Suppressor macrophage (primary cell): ENCODE measurements around the gene CATSPER4.

Source experiments
- DNase-seq, 4 experiments: peaks; one replicate each; pipeline ENCODE4 v3.0.0-alpha.2; 2020 to 2022
- total RNA-seq, 17 experiments: gene quantifications; one replicate each; lab custom pipeline; 2026; ENCODE audit warnings: mixed read lengths in 6 of 17, inconsistent platforms in 3 of 17; lab: John Stamatoyannopoulos, UW

CATSPER4 gene
- total RNA-seq: 0 to 1.2 (median 0) reads per million in 17 experiments

DNA sequence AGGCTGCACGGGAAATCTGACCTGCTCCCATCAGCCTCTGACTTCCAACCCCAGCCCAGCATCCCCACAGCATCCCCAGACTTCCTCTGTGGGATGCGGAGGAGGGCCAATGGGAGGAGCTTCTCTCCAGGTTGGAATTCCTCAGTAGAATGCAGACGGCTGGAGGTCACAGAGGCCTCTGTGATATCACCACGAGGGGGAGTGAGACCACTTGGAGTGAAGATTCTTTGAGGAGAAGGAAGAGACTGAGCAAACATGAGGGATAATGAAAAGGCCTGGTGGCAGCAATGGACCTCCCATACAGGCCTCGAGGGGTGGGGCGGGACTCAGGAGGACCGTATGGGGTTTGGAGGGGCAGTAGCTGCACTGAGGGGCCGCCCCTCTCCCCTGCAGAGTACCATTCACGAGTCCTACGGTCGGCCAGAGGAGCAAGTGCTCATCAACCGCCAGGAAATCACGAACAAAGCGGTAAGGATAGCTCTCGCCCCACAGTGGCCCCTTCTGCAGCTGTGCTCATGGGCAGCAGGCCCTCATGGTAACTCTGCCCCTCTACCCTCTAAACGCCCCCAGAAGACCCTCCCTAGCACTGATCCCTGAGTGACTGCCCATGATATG, at the start of gene CATSPER4:
CATSPER4 (plus strand) TSS at position 230 of the 615 bp plus-strand sequence; CDS start at position 256, 26 bp downstream.
- DNase-seq: peak in 3 of 4 experiments; percentile 10 to 29 (median 20)

DNA sequence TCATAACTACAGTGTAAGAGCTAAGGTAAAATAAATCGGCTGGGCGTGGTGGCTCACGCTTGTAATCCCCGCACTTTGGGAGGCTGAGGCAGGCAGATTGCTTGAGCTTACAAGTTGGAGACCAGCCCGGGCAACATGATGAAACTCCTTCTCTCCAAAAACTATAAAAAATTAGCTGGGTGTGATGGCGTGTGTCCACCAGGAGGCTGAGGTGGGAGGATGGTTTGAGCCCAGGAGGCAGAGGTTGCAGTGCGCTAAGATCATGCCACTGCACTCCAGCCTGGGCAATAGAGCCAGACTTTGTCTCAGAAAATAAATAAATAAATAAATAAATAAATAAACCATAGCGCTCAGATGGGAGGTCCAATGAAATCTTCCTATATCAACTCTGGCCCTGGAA, 48.2 kb upstream of the CATSPER4 start:
- DNase-seq: no peak

DNA sequence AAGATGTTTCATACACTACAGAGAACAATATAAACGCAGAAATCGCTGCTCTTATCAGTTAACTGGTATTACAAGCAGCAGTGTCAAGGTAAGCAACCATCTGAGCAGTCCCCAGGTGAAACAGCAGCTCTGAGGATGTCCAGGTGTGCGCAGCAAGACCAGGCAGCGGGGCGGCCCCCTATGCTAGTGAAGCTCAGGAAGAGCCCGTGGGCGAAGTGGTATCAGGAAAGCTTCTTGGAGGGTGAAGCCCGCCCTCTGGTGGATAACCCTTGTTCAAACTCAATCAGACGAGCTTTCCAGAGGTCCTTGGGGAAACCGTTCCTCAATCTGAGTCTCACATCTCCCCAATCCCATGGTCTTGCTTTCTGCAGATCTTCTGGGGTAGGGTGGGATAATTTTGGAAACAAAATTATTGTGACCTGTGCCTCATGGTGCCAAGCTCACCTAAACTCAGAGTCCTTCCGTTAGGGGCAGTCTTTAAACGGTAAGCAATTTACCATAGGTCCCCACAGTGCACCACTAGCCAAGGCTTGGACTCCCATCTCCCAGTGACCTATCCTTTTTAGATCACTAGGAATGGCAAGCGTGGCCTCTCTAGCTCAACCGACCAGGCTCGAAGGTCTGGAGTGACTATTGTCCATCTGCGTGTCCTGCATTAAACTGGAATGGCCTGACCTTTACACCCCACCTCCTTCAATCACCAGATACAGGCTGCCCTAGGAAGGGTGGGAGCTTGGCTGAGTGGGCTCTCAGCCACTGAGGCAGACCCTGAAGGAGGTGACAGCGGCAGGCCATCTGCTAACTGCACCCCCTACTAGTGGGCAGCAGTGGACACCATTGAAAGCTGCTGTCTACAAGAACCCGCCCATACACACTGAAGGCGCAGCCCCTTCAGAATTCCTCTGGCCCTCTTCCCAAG, 45.1 kb upstream of the CATSPER4 start:
- DNase-seq: peak; percentile 89 to 93 (median 90)

DNA sequence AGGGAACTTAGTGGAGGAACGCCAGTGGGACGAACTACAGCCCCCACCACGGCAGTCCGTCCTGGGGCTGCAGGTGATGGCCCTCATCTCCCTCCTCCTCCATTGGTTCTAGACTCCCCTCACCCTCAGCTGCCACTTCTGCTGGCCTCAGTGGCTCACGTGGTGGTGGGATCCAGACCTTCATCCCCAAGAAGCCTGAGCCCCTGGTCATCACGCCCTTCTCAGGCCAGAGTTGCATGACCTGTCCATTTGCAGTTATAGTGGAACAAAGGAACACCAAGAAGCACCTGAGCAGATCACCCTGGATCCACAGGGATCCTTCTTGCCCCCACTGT, 44.5 kb upstream of the CATSPER4 start:
- DNase-seq: no peak

DNA sequence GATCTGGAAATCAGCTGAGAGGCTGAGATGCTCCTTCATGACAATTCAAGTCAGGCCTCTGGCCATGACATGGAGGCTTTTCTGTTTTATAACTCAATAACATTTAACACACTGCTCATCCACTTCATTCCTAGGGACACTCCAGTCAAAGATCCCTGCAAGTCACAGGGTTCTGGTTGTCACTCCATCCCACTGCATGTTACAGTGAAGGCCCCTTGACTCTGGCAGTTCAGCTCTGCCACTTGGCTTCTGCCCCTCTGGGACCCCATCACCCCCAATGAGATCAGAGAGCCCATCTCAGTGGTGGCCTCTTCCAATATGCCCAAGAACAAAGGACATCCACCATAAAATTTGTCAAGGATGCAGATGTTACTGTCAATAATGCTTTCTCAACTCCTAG, 41.5 kb upstream of the CATSPER4 start:
- DNase-seq: no peak

DNA sequence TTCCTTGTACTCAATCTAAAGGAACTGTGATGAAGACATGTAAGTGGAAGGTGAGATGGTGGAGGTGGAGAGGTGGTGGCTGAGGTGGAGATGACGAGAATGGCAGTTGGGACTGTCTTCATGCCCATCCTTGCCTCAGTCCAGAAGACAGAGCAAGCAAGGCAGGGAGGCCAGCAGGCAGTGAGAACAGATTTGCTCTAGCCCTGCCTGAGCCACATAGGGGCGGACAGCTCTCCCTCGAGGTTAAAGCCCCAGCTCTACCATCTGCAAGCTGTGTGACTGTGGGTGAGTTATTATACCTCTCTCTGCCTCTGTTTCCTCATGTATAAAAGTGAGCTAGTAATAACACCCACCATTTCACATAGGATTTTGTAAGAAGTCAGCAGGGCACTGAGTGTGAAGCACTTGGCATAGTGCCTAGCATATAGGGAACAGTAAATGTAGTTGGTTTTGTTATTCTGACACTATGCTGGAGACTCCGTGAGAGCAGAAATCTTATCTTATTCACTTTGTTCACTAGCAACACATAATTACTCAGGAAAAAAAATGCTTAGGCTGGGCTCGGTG, 36.4 kb upstream of the CATSPER4 start:
- peak; percentile 38 to 74 (median 64) for DNase-seq

DNA sequence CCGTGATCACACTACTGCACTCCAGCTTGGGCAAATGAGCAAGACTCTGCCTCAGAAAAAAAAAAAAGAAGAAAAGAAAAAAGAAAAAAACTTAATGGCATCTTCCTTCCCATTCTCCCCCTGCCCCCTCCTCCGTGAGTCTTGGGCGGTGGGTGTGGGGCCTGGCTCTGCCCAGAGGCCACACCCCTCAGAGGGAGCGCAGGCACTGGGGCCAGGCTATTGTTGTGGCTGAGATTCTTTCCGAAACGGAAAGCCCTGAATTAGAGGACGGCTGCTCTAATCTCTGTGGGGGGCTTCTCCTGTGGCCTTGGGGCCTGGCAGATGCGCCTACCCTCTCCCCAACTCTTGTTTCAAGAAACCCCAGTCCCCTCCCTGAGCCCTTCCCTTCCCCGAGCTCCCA, 35.7 kb upstream of the CATSPER4 start:
- no peak for DNase-seq

DNA sequence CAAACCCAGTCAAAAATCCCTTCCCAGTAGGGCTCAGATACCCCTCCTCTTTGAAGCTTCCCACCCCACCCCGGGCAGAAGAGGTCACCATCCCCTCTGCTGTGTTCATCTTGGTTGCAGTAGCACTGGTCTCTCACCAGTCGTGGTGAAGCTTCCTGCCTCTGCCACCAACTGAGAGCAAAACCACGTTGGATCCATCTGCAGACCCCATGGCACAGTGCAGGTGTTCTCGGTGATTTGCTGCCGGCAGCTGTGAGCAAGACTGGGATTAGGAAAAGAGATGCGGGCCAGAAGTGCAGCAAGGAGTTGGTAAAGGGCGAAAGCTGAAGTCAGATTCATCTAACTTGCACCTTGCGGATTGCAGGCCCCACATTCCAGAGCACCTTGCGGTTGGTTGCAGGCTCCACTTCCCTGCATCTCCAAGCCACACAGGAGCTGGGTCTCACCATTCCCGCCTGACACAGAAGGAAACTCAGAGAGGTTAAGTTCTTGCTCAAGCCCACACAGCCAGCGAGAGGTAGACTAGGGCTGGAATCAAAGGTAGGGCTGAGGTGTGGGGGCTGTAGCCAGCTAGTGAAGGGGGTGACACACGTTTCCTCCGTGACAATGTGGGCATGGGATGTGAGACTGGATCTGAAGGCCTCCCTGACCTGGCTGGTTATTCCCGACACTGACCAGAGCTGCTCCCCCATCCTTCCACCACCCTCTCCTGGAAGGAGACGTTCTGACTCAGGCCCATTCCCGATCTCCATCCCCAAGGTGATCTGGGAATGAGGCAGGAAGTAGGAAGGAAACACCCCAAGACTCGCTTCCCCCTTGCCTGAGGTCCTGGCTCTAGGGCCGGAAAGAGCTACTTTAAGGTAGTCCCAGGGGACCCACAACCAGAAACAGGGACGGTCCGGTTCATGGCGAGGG, 34.8 kb upstream of the CATSPER4 start:
- DNase-seq: no peak

DNA sequence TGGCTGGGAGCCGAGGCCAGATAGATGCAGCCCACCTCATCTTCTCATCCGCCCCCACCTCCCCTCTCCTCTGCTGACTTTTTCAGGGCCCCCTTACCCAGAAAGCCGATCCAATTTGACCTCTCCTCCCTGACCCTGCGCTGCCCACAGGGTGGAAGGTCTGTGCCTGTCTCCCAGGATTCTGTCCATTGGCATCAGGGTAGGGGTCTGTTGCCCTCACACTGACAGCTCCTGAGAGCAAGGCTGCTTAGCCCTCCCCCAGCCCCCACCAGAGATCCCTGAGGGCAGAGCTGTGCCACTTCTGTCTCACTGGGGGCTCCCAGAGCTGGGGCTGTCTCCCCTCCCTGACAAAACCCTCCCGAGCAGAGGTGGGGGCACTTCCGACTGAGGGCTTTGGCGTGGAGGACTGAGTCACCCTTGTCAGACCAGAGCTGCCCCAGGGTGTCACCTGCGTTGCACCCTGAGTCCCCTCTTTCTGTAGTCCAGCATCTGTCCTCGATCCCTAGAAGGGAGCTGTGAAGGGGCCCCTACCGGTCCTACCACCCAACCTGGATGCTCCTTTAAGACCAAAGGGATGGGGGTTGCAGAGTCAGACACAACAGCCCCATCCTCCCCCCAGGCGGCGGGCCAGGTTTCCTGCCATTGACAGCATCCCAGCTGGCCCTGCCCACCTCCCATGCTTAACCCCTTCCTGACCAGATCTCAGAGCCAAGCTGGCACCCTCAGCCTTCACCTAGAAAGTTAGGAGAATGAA, 33.9 kb upstream of the CATSPER4 start:
- DNase-seq: no peak

DNA sequence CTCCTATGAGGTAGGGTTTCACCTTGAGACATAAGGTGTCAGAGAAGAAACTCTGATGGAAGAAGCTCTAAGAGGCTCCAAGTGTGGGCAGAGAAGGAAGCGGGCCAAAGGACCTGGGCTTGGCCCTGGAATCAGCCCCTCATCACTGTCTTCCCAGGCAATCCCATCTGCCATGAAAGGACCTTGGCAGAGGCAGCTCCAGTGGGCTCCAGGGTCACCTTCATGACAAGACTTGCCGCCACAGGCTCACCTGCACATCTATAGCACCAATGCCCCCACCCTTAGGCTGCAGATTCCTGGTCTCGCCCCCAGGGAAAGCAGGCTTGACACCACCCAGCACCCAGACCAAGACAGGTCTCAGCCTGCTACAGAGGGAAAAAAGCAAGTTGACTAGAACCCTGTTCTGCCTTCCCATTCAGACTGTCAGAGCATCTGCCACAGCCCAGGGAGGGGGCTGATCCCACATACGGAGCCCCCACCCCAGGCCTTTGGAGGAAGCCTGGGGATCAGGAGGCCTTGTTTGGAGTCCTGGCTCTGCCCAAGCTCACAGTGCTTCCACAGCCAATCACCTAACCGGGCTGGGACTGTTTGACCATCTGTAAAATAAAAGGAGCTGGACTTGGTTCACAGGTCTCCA, 32.0 kb upstream of the CATSPER4 start:
- DNase-seq: no peak

DNA sequence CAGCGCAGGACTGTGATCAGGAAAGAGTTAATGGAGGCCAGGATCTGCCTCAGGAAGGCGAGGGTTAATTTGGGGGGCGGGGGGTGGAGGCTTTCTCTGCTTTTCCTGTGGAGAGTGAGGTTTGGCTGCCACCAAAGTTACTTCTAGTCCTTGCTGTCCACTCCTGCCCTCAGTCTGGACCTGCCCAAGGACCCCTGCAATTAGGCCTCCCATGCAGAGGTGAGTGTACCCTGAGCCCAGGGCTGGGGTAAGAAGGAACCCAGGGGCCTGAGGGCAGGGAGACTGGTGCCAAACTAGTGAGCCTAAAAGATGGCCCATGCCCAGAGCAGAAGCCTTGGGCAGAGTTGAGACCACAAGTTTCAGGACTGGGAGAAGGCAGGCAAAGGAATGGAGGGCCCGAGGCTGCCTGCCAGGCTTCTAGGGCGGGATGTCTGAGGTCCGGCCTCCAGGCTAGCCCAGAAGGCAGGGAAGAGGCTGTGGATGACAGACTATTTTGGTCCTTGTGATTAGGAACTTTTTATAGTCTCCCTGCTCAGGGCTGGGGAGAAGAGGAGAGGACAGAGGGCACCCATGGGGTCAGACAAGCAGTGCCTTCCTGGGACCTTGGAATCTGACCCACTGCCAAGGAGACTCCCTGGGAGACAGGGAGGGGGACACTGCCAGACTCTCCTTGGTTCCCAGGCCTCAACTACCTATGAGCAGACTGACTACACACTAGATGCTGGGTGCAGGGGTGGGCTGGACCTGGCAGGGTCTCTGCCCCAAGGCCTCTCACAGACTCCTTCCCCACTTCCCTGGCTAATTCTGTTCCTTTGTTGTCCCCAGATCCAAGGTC, 31.3 kb upstream of the CATSPER4 start, which contains the start of gene FAM110D:
FAM110D (plus strand) TSS at position 172 of the 835 bp plus-strand sequence. CDS start 2,213 bp downstream, outside the sequence.
- DNase-seq: no peak

DNA sequence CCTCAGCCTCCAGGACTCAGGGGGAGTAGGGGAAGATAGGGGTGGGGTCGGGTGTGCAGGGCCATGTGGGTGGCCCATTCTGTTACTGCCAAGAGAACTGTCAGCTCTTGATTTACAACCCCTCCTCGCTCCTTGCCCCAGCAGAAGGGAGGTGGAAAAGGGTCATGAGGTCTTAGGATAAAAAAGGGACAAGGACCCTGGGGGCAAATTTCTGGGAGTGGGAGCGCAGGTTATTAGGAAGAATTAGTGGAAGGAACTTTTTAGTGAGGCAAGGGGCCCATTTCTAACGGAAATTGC, 30.7 kb upstream of the CATSPER4 start:
- no peak for DNase-seq

DNA sequence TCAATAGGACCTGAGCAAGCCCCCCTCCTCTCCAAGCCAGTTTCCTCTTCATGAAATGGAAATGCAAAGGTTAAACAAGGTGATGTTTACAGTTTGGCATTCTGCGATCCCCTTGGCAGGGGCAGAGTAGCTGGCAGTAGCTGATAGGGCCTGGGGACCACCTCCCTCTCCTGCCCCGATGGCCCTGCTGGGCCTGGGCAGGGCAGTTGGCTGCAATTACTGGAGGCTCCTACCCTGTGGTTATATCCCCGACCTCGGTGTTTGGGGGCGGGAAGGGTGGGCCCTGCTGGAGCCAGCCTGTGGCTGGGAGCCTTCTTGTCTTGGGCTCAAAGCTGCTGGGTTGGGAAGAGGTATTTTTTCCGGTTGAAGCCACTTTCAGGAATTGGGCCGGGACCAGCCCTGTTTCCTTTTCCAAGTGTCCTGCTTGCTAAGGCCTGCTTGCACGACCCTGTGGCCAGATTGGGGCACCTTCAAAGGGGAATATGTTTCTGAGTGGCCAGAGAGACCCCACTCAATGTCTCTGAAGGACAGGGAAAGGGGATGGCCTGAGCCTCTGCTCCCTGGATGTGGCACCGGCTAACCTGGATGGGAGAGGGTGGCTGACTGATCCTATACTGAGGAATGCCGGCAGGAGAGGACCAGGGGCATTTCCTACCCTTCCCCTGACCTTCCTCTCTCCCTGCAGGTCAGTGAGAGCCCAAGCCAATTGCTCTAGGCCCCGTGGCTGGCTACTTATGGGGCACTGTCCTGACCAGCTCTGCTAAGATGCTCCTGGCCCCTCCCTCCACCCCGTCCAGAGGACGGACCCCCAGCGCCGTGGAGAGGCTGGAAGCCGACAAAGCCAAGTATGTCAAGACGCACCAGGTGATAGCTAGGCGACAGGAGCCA, 29.6 kb upstream of the CATSPER4 start:
- DNase-seq: no peak

DNA sequence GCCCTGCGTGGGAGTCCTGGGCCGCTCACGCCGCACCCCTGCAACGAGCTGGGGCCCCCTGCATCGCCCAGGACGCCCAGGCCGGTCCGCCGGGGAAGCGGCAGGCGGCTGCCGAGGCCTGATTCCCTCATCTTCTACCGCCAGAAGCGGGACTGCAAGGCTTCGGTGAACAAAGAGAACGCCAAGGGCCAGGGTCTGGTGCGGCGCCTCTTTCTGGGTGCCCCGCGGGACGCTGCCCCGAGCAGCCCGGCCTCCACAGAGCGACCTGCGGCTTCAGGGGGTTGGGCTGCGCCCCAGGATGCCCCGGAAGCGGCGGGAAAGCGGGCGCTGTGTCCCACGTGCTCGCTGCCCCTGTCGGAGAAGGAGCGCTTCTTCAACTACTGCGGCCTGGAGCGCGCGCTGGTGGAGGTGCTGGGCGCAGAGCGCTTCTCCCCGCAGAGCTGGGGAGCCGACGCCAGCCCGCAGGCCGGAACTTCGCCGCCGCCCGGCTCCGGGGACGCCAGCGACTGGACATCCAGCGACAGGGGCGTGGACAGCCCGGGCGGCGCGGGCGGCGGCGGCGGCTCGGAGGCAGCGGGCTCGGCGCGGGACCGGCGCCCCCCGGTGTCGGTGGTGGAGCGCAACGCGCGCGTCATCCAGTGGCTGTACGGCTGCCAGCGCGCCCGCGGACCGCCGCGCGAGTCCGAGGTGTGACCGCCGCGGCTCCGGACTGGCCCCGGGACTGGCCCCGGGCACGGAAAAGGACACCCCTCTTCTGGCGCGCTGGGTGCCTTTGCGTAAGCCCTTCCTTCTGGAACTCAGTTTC, 28.8 kb upstream of the CATSPER4 start:
- peak; percentile 50 to 84 (median 64) for DNase-seq

DNA sequence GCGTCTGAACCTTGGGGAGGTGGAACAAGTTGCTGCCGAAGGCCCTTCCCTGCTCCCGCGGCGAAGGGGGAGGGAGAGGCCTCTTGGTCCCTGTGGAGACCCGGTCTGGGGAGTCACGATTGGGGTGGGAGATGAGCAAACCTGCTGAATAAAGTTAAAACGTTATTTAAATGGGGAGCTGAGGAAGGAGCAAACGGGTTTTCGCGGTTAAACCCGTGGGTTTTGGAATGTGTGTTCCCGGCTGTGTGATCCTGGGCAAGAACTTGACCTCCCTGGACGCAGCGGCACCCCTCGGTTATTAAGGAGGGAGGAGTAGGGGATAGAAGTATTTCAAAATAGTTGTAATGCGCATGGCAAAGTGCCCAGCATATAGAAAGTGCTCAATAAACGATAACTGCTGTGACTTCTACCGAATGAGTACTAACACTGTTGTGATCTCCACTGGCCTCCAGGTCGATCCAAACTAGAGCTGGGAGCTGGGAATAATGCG, 28.1 kb upstream of the CATSPER4 start:
- DNase-seq: no peak

DNA sequence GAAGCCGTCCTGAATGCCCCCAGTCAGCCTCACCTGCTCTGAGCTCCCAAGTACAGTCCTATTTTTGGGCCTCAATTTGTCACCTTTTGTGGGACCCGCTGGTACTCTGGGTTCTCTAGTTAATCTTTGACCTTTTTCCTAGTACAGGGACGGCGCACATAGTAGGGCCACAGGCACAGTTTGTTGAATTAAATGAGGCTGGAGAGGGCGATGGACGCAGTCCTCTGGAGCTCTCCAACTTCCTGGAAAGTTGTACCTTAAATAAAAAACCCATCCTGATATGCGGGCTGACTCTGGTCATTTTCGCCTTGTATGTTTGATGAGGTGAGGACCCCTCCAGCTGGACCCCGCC, 26.7 kb upstream of the CATSPER4 start:
- no peak for DNase-seq

DNA sequence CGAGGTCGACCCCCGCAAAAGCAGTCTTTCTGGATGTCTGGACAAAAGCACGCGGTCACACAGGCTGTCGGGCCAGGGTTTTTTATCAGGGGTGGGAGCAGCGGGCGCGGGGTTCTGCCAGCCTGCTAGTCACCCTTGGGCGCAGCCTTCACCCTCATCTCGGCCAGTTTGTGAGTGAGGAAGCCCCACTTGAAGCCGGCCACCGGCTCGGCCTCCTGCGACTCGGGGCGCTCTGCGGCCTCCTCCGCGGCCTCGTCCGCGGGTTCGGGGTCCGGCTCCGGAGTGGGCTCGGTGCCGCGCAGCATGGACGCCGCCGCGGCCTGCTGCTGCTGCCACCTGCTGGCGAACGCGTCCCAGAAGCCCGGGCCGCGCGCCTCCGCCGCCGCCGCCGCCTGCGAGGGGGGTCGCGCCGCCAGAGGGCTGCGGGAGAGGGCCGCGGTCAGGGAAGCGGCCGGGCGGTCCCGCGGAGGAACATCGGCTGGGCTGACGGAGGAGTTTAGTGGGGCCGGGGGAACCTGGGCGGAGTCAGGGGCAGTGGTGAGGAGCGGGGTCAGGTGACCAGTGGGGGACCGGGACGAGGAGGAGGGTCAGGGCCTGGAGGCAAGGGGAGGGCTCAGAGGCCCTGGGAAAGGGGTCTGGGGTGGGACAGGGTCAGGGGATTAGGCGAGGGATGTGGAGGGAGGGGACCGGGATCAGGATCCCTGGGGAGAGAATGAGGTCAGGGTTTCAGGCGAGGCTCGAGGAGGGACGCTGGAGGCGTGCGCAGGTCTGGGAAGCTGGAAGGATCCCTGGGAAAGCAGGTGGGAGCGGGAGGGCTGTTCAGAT, 26.2 kb upstream of the CATSPER4 start:
- peak; percentile 46 to 79 (median 62) for DNase-seq
